Adrenal gland (tissue), 5 donors: ENCODE measurements around the gene NUP85.

Experiments used
- CTCF ChIP-seq, 6 experiments: fragments of 450-650 bp in 4 of 6; fragments of 200-600 bp in 2 of 6; sonication (generic) in 1 of 6; IDR thresholded peaks; 1 replicate in 5 of 6; 2 replicates in 1 of 6; pipeline versions ENCODE4 v1.5.1 to v1.8.0; 2016 to 2021; ENCODE audit warnings: antibody characterized with exemption in 6 of 6, mild to moderate bottlenecking in 2 of 6, moderate library complexity in 1 of 6
- POLR2A ChIP-seq, 2 donors: fragments of 450-650 bp; IDR thresholded peaks; one replicate each; pipeline ENCODE4 v1.6.1; 2017; ENCODE audit warnings: antibody characterized with exemption in 2 of 2, mild to moderate bottlenecking in 2 of 2, moderate library complexity in 1 of 2
- donor health status: DM: no; HTN: no; CAD: no.

DNA sequence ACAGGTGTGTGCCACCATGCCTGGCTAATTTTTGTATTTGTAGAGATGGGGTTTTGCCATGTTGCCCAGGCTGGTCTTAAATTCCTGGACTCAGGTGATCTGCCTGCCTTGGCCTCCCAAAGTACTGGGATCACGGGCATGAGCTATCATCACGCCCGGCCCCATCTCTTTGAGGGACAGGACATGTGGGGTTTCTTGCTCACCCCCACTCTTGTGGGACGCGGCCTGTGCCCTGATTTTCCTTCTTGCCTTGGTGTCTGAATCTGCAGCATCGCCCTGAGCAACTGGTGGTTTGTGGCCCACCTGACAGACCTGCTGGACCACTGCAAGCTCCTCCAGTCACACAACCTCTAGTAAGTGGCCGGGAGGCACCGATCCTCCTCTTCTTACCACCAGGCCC is 25.6 kb downstream of the NUP85 start:
- TF ChIP-seq CTCF (IDR thresholded peaks at IDR 0.05) (no peak), POLR2A (IDR thresholded peaks at IDR 0.05) (no peak)
